HEK293T (cell line): Measurements from ENCODE around the gene GZF1.

ENCODE experiments used
- CTCF ChIA-PET: fragments of 350-600 bp; formaldehyde crosslinking; extraction: SDS; loops from one replicate; lab custom pipeline; 2021; ENCODE audit warnings: antibody characterized with exemption, inconsistent platforms; lab: Yijun Ruan, JAX
- POLR2A ChIA-PET: fragments of 350-600 bp; formaldehyde crosslinking; extraction: SDS; loops from one replicate; lab custom pipeline; 2020; ENCODE audit warnings: antibody characterized with exemption, inconsistent platforms; lab: Yijun Ruan, JAX
- DNase-seq: peaks from one replicate; pipeline ENCODE4 v3.0.0; 2012; ENCODE audit warnings: mixed read lengths; ENCODE audit errors: extremely low spot score
- CTBP1 ChIP-seq: fragments of 450-650 bp; IDR thresholded peaks from 2 replicates; pipeline ENCODE4 v1.6.1; 2016; ENCODE audit warnings: borderline replicate concordance
- FOXA1 ChIP-seq: fragments of 450-650 bp; IDR thresholded peaks from 2 replicates; pipeline ENCODE4 v1.6.1; 2016; ENCODE audit warnings: mild to moderate bottlenecking
- FOXM1 ChIP-seq: fragments of 450-650 bp; IDR thresholded peaks from 2 replicates; pipeline ENCODE4 v1.6.1; 2017; ENCODE audit warnings: mild to moderate bottlenecking, borderline replicate concordance
- L3MBTL2 ChIP-seq: fragments of 450-650 bp; conservative IDR thresholded peaks from 2 replicates; pipeline ENCODE4 v1.6.1; 2016; ENCODE audit warnings: mild to moderate bottlenecking
- PKNOX1 ChIP-seq: fragments of 450-650 bp; IDR thresholded peaks from 2 replicates; pipeline ENCODE4 v1.6.1; 2016

Gene GZF1

GRCh38 chr20:23419995-23420901, 58.3 kb downstream of the GZF1 start:
- TF ChIP-seq L3MBTL2 (no peak), PKNOX1 (peak; percentile 41)
- ChIA-PET CTCF (interaction anchor here (0.6 kb wide), 1 partner anchor 19 kb away, joined by 6 read pairs; no protein-coding TSS in a partner anchor), POLR2A (interaction anchor here (0.8 to 1.5 kb wide), 4 partner anchors 15 to 70 kb away, joined by 3 to 4 read pairs (median 3); partner anchors contain the start of gene NXT1)
- DNase-seq: peak; percentile 26

DNA sequence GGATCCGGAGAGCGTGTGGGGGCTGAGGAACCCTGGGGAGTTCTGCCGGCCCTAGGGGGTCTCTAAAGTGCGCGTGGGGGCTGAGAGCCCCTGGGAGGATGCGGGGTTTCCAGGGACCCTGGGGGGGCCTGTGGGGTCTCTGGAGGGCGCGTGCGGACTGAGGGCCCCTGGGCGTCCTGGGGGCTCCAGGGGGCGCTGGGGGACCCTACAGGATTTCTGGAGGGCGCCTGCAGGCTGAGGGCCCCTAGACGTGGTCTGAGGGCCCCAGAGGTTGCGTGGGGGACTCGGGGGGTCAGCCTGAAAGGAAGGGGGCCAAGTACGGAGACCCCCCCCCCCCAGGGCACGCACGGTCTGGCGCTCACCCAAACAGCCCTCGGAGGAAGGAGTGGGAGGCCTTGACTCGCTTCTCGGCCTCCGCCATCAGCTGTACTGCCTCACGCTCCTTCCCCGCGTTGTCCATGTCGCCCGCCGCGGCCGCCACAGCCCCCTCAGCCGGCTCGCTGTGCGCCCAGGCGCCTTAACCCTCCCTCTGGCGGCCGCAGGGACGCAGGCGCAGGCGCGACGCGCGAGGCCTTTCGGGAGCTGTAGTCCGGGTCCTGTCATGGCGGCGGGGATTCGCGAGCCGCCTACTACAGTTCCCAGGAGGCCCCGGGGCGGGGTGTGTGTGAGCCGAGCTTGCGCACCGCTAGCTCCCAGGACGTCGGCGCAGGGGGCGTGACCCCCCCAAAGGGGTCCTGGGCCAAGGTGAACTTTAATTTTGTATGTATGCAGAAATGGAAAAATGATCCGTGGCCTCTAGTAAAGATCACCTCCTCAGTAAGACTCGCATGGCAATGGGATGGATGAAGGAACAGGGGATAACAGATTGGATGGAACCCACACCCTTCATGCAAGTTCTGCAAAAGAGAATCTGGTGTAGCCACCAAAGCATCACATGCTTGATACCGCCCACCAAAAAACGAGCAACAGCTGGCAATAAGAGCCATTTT, 59.3 kb downstream of the GZF1 start, which contains the start of gene NAPB:
NAPB (minus strand) TSS at position 546 of the 989 bp plus-strand sequence; CDS start at position 460, 86 bp downstream.
- ChIA-PET POLR2A (interaction anchor here (0.6 to 2.3 kb wide), 12 partner anchors 12 to 216 kb away, joined by 3 to 18 read pairs (median 4); partner anchors contain the start of gene NXT1), CTCF (no interaction called here)
- DNase-seq: peak; percentile 93
- TF ChIP-seq CTBP1 (no peak), FOXM1 (peak; percentile 47; the same call in 1 of the 2 replicates), FOXA1 (no peak), L3MBTL2 (peak; percentile 50; the same call in 1 of the 2 replicates)
